ENCODE results near the gene ZNF689. TPM values are rescaled to one million over a fixed set of nuclear protein-coding genes. Genes with fewer than 3 reads are reported as not detected.

Gene ZNF689
- total and polyA plus RNA-seq, 2 of the 13 experiments (the other 11 are each of a cell fraction or from before 2014, with no cell fraction given): 9.7 to 19.5 TPM

DNA sequence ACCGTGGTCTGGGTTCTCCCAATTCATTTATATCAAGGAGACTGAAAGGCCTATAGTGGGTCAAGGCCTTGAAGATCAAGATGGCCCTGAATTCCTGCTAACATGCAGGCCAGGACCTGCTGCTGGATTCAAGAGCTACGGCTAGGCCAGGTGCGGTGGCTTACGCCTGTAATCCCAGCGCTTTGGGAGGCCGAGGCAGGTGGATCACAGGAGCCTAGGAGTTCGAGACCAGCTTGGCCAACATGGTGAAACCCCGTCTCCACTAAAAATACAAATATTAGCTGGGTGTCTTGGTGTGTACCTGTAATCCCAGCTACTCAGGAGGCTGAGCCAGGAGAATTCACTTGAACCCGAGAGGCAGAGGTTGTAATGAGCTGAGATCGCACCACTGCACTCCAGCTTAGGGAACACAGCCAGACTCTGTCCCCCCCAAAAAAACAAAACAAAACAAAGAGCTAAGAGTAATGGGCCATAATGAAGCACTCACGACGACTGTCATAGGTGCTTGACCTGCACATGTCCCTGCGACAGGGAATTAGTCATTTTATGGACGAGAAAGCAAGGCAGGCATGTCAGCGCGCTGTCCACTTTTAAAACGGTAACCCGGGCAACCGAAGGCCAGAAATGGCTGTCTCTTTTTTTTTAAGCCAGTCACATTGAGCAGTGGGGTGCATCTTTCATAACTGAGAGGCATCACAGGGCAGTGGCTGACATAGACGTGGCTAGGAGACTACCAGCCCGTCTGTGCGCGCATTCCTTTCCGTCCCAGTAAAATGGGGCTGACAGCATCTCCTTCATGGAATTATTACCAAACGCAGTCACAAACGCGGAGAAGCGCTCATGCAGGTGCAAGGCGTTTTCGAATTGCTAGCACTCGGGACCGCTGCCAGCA lies 47.0 kb upstream of the ZNF689 start (continued):
- 0 out of 2 replicates have a peak, but pooled peaks have one; percentile 75 for TF ChIP-seq ZNF616 (CRISPR knock-in tag; IDR thresholded peaks at IDR 0.05; ENCODE audit: low read depth)
- TF ChIP-seq NR2F1 (CRISPR knock-in tag; IDR thresholded peaks at IDR 0.05): no peak
- TF ChIP-seq MZF1 (CRISPR knock-in tag; IDR thresholded peaks at IDR 0.05; ENCODE audit: borderline replicate concordance): no peak
- no peak for TF ChIP-seq HCFC1 (IDR thresholded peaks at IDR 0.05; ENCODE audit: low read depth, low read length)
- no peak for TF ChIP-seq ZNF292 (CRISPR knock-in tag; IDR thresholded peaks at IDR 0.05; ENCODE audit: borderline replicate concordance, low read depth)
- TF ChIP-seq ZNF34 (CRISPR knock-in tag; IDR thresholded peaks at IDR 0.05; ENCODE audit: borderline replicate concordance): no peak
- TF ChIP-seq, protein P1, sequence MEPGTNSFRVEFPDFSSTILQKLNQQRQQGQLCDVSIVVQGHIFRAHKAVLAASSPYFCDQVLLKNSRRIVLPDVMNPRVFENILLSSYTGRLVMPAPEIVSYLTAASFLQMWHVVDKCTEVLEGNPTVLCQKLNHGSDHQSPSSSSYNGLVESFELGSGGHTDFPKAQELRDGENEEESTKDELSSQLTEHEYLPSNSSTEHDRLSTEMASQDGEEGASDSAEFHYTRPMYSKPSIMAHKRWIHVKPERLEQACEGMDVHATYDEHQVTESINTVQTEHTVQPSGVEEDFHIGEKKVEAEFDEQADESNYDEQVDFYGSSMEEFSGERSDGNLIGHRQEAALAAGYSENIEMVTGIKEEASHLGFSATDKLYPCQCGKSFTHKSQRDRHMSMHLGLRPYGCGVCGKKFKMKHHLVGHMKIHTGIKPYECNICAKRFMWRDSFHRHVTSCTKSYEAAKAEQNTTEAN (CRISPR knock-in tag; conservative IDR thresholded peaks at IDR 0.05): no peak
- no peak for TF ChIP-seq MAFG (CRISPR knock-in tag; IDR thresholded peaks at IDR 0.05)
- TF ChIP-seq ZNF614 (CRISPR knock-in tag; IDR thresholded peaks at IDR 0.05; ENCODE audit: borderline replicate concordance): 0 out of 2 replicates have a peak, but pooled peaks have one; percentile 7
- TF ChIP-seq SKI (IDR thresholded peaks at IDR 0.05; ENCODE audit: partially characterized antibody): no peak
- peak; percentile 10; the same call in 1 of the 2 replicates for TF ChIP-seq CBX5 (CRISPR knock-in tag; IDR thresholded peaks at IDR 0.05; ENCODE audit: borderline replicate concordance)
- no peak for TF ChIP-seq GATAD1 (CRISPR knock-in tag; IDR thresholded peaks at IDR 0.05)
- TF ChIP-seq, protein P2, sequence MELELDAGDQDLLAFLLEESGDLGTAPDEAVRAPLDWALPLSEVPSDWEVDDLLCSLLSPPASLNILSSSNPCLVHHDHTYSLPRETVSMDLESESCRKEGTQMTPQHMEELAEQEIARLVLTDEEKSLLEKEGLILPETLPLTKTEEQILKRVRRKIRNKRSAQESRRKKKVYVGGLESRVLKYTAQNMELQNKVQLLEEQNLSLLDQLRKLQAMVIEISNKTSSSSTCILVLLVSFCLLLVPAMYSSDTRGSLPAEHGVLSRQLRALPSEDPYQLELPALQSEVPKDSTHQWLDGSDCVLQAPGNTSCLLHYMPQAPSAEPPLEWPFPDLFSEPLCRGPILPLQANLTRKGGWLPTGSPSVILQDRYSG (CRISPR knock-in tag; IDR thresholded peaks at IDR 0.05): no peak
- TF ChIP-seq, protein P3, sequence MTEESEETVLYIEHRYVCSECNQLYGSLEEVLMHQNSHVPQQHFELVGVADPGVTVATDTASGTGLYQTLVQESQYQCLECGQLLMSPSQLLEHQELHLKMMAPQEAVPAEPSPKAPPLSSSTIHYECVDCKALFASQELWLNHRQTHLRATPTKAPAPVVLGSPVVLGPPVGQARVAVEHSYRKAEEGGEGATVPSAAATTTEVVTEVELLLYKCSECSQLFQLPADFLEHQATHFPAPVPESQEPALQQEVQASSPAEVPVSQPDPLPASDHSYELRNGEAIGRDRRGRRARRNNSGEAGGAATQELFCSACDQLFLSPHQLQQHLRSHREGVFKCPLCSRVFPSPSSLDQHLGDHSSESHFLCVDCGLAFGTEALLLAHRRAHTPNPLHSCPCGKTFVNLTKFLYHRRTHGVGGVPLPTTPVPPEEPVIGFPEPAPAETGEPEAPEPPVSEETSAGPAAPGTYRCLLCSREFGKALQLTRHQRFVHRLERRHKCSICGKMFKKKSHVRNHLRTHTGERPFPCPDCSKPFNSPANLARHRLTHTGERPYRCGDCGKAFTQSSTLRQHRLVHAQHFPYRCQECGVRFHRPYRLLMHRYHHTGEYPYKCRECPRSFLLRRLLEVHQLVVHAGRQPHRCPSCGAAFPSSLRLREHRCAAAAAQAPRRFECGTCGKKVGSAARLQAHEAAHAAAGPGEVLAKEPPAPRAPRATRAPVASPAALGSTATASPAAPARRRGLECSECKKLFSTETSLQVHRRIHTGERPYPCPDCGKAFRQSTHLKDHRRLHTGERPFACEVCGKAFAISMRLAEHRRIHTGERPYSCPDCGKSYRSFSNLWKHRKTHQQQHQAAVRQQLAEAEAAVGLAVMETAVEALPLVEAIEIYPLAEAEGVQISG (CRISPR knock-in tag; IDR thresholded peaks at IDR 0.05): no peak
- TF ChIP-seq, protein P4, sequence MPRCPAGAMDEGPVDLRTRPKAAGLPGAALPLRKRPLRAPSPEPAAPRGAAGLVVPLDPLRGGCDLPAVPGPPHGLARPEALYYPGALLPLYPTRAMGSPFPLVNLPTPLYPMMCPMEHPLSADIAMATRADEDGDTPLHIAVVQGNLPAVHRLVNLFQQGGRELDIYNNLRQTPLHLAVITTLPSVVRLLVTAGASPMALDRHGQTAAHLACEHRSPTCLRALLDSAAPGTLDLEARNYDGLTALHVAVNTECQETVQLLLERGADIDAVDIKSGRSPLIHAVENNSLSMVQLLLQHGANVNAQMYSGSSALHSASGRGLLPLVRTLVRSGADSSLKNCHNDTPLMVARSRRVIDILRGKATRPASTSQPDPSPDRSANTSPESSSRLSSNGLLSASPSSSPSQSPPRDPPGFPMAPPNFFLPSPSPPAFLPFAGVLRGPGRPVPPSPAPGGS (CRISPR knock-in tag; IDR thresholded peaks at IDR 0.05): no peak; the same call in 1 of the 2 replicates
- no peak for TF ChIP-seq ZFP1 (CRISPR knock-in tag; IDR thresholded peaks at IDR 0.05)
- TF ChIP-seq NCOA1 (CRISPR knock-in tag; IDR thresholded peaks at IDR 0.05): no peak
- no peak for TF ChIP-seq AGO2 (optimal IDR thresholded peaks at IDR 0.05; ENCODE audit: low read depth, low read length)
- TF ChIP-seq, protein P5, sequence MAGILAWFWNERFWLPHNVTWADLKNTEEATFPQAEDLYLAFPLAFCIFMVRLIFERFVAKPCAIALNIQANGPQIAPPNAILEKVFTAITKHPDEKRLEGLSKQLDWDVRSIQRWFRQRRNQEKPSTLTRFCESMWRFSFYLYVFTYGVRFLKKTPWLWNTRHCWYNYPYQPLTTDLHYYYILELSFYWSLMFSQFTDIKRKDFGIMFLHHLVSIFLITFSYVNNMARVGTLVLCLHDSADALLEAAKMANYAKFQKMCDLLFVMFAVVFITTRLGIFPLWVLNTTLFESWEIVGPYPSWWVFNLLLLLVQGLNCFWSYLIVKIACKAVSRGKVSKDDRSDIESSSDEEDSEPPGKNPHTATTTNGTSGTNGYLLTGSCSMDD (CRISPR knock-in tag; IDR thresholded peaks at IDR 0.05): no peak
- no peak for TF ChIP-seq IRF2 (CRISPR knock-in tag; IDR thresholded peaks at IDR 0.05)

All from HepG2 (cell line).